PC-3 (cell line): ENCODE measurements around the gene DIAPH1. TPM values are rescaled to one million over a fixed set of nuclear protein-coding genes. Genes with fewer than 3 reads are reported as not detected.

Source experiments
- ATAC-seq: fragments of 200-7000 bp; cut with Tn5 transposase; 2 replicates; pipeline ENCODE4 v1.9.1; 2020; ENCODE audit warnings: mild to moderate bottlenecking, moderate library complexity
- BruUV-seq: library from RNA; stranded (reverse); fragments of 400-500 nt; replicated peaks from 2 replicates; lab custom pipeline; 2021; lab: Mats Ljungman, UMichigan
- CTCF ChIA-PET: fragments of 300-600 bp; sonication (Branson Sonifier 250); formaldehyde crosslinking; loops from one replicate; lab custom pipeline; 2022; ENCODE audit warnings: antibody characterized with exemption; lab: Charles Lee
- POLR2A ChIA-PET: fragments of 300-600 bp; sonication (Branson Sonifier 250); formaldehyde crosslinking; loops from one replicate; lab custom pipeline; 2022; ENCODE audit warnings: antibody characterized with exemption; ENCODE audit not compliant: unreplicated experiment; lab: Charles Lee
- DNase-seq: peaks from one replicate; pipeline ENCODE4 v3.0.0-alpha.2; 2015
- H2AFZ ChIP-seq: fragments of 300-600 bp; sonication (generic); 2 replicates; pipeline ENCODE4 v1.6.0; 2016; ENCODE audit warnings: antibody characterized with exemption, low read length
- H3F3A ChIP-seq: fragments of 300-600 bp; sonication (generic); one replicate; pipeline ENCODE4 v1.6.0; 2017; ENCODE audit warnings: antibody characterized with exemption, low read length, control low read depth, mild to moderate bottlenecking; ENCODE audit not compliant: unreplicated experiment
- H3K27ac ChIP-seq: fragments of 300-600 bp; sonication (generic); 2 replicates; pipeline ENCODE4 v1.5.1; 2016; ENCODE audit warnings: mild to moderate bottlenecking, low read length
- H3K27me3 ChIP-seq: fragments of 300-600 bp; sonication (generic); 2 replicates; pipeline ENCODE4 v1.6.1; 2016; ENCODE audit warnings: low read length, mixed read lengths
- H3K36me3 ChIP-seq: fragments of 300-600 bp; sonication (generic); 2 replicates; pipeline ENCODE4 v1.6.1; 2016; ENCODE audit warnings: low read depth, mixed run types, low read length, mixed read lengths
- H3K4me1 ChIP-seq: fragments of 300-600 bp; sonication (generic); 2 replicates; pipeline ENCODE4 v1.5.1; 2016; ENCODE audit warnings: low read length; ENCODE audit not compliant: insufficient read depth
- H3K4me2 ChIP-seq: fragments of 300-600 bp; sonication (generic); 2 replicates; pipeline ENCODE4 v1.6.0; 2016; ENCODE audit warnings: low read length
- H3K4me3 ChIP-seq: fragments of 300-600 bp; sonication (generic); 2 replicates; pipeline ENCODE4 v1.5.1; 2016; ENCODE audit warnings: mild to moderate bottlenecking, low read length, mixed read lengths
- H3K79me2 ChIP-seq: fragments of 300-600 bp; sonication (generic); 2 replicates; pipeline ENCODE4 v1.6.1; 2017; ENCODE audit warnings: low read length, mixed read lengths
- H3K9ac ChIP-seq: fragments of 300-600 bp; sonication (generic); 2 replicates; pipeline ENCODE4 v1.6.0; 2016; ENCODE audit warnings: mild to moderate bottlenecking, low read length
- H3K9me2 ChIP-seq: fragments of 300-600 bp; sonication (generic); replicated peaks from 2 replicates; pipeline ENCODE4 v1.6.1; 2016; ENCODE audit warnings: mixed run types, low read length, mixed read lengths
- H3K9me3 ChIP-seq: fragments of 300-600 bp; sonication (generic); 2 replicates; pipeline ENCODE4 v1.6.1; 2016; ENCODE audit warnings: low read length, mixed read lengths
- H4K20me1 ChIP-seq: fragments of 300-600 bp; sonication (generic); 2 replicates; pipeline ENCODE4 v1.6.1; 2016; ENCODE audit warnings: low read length, mixed read lengths
- CTCF ChIP-seq: fragments of 300-600 bp; sonication (generic); conservative IDR thresholded peaks from 2 replicates; pipeline ENCODE4 v1.5.1; 2017; ENCODE audit warnings: antibody characterized with exemption, low read depth, mild to moderate bottlenecking, low read length
- EZH2 ChIP-seq: fragments of 300-600 bp; sonication (generic); IDR thresholded peaks from one replicate; pipeline ENCODE4 v1.6.1; 2017; ENCODE audit warnings: antibody characterized with exemption, mild to moderate bottlenecking, low read length; ENCODE audit not compliant: unreplicated experiment
- EZH2phosphoT487 ChIP-seq: fragments of 300-600 bp; sonication (generic); IDR thresholded peaks from 2 replicates; pipeline ENCODE4 v1.6.1; 2018; ENCODE audit warnings: mild to moderate bottlenecking, antibody characterized with exemption, low read length, borderline replicate concordance
- intact Hi-C: fragments of 100-400 bp; cut with micrococcal nuclease; formaldehyde crosslinking; loops from 2 replicates; pipeline ENCODE4 v1.9.0; 2023
- total RNA-seq: library from RNA; depleted of rRNA; stranded (reverse); fragments of >200 nt; gene quantifications from 2 replicates; pipeline ENCODE4 v1.2.3, GENCODE V29; 2014

The DIAPH1 gene
- total RNA-seq, 1 experiment from 2014 or later: 51.9 TPM

DNA sequence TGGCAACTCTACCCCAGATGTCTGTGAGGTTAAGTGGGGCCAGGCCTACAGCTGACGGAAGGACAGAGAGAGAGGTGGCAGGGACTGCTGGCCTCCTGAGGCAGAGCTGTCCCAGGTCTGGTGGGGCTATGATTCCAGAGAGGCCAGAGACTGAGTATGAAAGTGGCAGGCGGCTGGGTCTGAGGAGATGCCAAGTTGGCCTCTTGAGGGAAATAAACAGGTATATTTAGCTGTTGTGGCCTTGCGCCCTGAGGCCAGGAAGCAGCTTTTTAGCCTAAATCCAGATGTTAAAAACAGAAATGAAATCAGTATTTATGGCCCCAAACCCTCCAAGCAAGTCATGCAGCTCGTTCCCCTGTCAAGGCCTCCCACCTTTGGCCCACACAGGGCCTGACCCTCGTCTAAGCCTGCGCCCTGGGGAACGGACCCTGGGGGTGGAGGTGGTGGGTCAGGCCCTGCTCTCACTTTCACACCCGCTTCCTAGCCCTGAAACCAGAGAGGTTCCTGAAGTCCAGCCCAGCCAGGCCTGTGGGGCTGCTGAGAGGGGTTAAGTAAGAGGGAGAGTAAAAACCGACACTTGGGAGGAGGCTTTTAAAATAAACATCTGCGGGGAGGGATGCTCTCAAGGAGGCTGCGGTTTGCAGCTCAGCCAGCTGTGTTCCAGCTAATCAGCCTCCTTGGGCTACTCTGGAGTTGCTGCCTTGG lies 111.3 kb downstream of the DIAPH1 start:
- Histone ChIP-seq H3K79me2 (no peaks in the 10 kb centered on the region), H3K9ac (no peak overlapping the region), H3K27ac (no peak overlapping the region), H3K4me1 (peaks cover 13% of the 10 kb centered on the region; the same call in 1 of the 2 replicates), H2AFZ (no peak overlapping the region), H4K20me1 (no peaks in the 10 kb centered on the region), H3K27me3 (no peaks in the 10 kb centered on the region), H3K9me3 (no peaks in the 10 kb centered on the region), H3K4me3 (no peak overlapping the region), H3K36me3 (no peaks in the 10 kb centered on the region; the same call in 1 of the 2 replicates), H3K9me2 (no peaks in the 10 kb centered on the region), H3F3A (no peaks in the 10 kb centered on the region), H3K4me2 (no peak overlapping the region)
- DNase-seq (no peak), ATAC-seq (no peak)
- no TSS peak for BruUV-seq
- TF ChIP-seq EZH2 (no peak), EZH2phosphoT487 (no peak), CTCF (no peak)
- intact Hi-C loops: loop anchor here (5.0 kb wide), 1 partner anchor 110 kb away; the partner anchor contains the start of gene PCDHGB5
- ChIA-PET POLR2A (no interaction called here), CTCF (no interaction called here)

DNA sequence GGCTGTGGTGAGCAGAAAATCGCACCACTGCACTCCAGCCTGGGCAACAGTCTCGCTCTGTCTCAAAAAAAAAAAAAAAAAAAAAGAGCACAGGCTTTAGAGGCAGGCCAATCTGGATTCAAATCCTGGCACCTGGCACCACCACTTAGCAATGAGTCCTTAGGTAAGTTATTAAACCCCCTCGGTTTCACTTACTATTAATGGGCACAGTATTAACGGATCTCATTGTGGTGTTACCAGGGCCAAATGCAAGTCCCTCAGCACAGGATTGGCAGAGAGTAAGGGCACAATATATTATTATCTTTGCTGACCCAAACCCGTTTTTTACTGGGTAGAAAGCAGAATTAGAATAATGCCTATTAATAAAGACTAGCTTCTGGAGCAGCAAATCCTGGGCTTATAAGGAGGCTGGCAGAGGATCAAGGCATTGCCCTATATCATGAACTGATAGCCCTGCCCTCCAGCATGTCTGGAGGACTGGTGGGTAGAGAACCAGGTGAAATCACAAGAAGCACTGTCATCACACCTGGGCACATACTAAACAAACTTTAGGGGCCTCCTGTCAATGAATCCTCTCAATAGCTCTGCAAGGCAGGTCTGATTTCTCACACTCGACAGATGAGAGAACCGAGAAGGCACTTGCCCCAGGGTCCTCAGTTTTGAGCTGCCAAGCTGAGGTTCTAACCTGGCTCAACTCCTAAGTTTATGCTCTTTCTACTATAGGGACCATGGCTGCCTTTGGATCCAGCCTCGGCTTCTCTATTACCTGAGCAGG lies 112.2 kb downstream of the DIAPH1 start:
- no peak for DNase-seq
- H3K9me2 ChIP-seq: no peaks in the 10 kb centered on the region
- POLR2A ChIA-PET: no interaction called here

More for the DNA sequence above, 112.2 kb downstream of the DIAPH1 start:
- H3F3A ChIP-seq: no peaks in the 10 kb centered on the region
- H3K79me2 ChIP-seq: no peaks in the 10 kb centered on the region
- no peak overlapping the region for H3K4me3 ChIP-seq
- no peak overlapping the region for H3K27ac ChIP-seq
- no peak overlapping the region for H2AFZ ChIP-seq
- TF ChIP-seq CTCF: no peak
- TF ChIP-seq EZH2: no peak
- no peak for TF ChIP-seq EZH2phosphoT487
- no peak overlapping the region for H3K9ac ChIP-seq
- H3K4me1 ChIP-seq: peaks cover 13% of the 10 kb centered on the region; the same call in 1 of the 2 replicates
- no TSS peak for BruUV-seq
- H3K27me3 ChIP-seq: no peaks in the 10 kb centered on the region
- no peak for ATAC-seq
- H3K4me2 ChIP-seq: no peak overlapping the region
- H4K20me1 ChIP-seq: no peaks in the 10 kb centered on the region
- intact Hi-C loops: loop anchor here (5.0 kb wide), 1 partner anchor 109 kb away; the partner anchor contains the start of gene PCDHGB5
- H3K36me3 ChIP-seq: no peaks in the 10 kb centered on the region
- no peaks in the 10 kb centered on the region for H3K9me3 ChIP-seq
- CTCF ChIA-PET: no interaction called here
